Stimulated activated naive B cell treated with anti-CD40 and anti-IgM and Interleukin-4, amounts not matched to agents 10 μg/mL and 1 μg/mL and 100 μg/mL, for 72 hours (primary cell): ENCODE results near the gene USP34.

Experiments used
- ATAC-seq, 2 donors: fragments of 150-1000 bp; cut with Tn5 transposase; replicated peaks; 2 replicates each; pipeline ENCODE4 v1.10.0; 2021; ENCODE audit warnings: moderate library complexity in 1 of 2
- DNase-seq: peaks from one replicate; pipeline ENCODE4 v3.0.0; 2021
- H3K27ac Mint-ChIP-seq: one replicate; pipeline ENCODE4 v1.8.0; 2022; ENCODE audit warnings: mild to moderate bottlenecking, mixed read lengths
- H3K27me3 Mint-ChIP-seq, 2 donors: one replicate each; pipeline ENCODE4 v1.8.0; 2022; ENCODE audit warnings: mixed read lengths in 2 of 2
- H3K36me3 Mint-ChIP-seq, 2 donors: one replicate each; pipeline ENCODE4 v1.8.0; 2022; ENCODE audit warnings: mixed read lengths in 2 of 2, mild to moderate bottlenecking in 1 of 2
- H3K4me1 Mint-ChIP-seq, 2 donors: one replicate each; pipeline ENCODE4 v1.8.0; 2022; ENCODE audit warnings: mixed read lengths in 2 of 2, mild to moderate bottlenecking in 1 of 2
- H3K4me3 Mint-ChIP-seq, 2 donors: one replicate each; pipeline ENCODE4 v1.8.0; 2022; ENCODE audit warnings: mild to moderate bottlenecking in 2 of 2, mixed read lengths in 2 of 2, moderate library complexity in 1 of 2
- H3K9me3 Mint-ChIP-seq, 2 donors: one replicate each; pipeline ENCODE4 v1.8.0; 2022; ENCODE audit warnings: mixed read lengths in 2 of 2, mild to moderate bottlenecking in 1 of 2

USP34 gene

GRCh38 chr2:61328707-61329251 is 142.1 kb downstream of the USP34 start:
- H3K4me1 Mint-ChIP-seq = no peaks in the 10 kb centered on the region
- H3K27ac Mint-ChIP-seq = peak overlapping the region; percentile 68
- ATAC-seq = no peak
- DNase-seq = no peak
- H3K27me3 Mint-ChIP-seq = no peaks in the 10 kb centered on the region
- peaks cover 11 to 33% of the 10 kb centered on the region in 2 donors for H3K36me3 Mint-ChIP-seq
- H3K4me3 Mint-ChIP-seq = no peak overlapping the region
- H3K9me3 Mint-ChIP-seq = no peaks in the 10 kb centered on the region

- no peak for DNase-seq
- no peak overlapping the region for H3K4me3 Mint-ChIP-seq
- H3K27ac Mint-ChIP-seq = no peak overlapping the region
- no peaks in the 10 kb centered on the region for H3K27me3 Mint-ChIP-seq
- H3K36me3 Mint-ChIP-seq = peaks cover 17 to 37% of the 10 kb centered on the region in 2 donors
- no peaks in the 10 kb centered on the region for H3K4me1 Mint-ChIP-seq
- H3K9me3 Mint-ChIP-seq = no peaks in the 10 kb centered on the region
- ATAC-seq = no peak
Measured at GRCh38 chr2:61327173-61327572, 143.7 kb downstream of the USP34 start.

DNA sequence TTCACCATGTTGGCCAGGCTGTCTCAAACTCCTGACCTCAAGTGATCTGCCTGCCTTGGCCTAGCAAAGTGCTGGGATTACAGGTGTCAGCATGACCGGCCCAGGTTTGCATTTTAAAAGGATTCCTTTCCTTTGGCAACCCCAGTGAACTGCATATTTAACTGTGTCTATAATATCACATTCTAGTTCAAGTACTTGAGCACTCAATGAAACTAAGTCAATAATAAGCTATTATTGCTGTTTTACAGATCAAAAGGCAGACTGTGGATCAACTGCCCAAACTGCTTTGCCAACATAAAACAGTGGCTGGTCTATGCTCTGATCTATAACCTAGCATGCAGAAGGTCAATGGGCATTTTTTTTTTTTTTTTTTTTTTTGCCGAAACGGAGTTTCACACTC is 144.5 kb downstream of the USP34 start:
- no peaks in the 10 kb centered on the region for H3K9me3 Mint-ChIP-seq
- no peak overlapping the region for H3K27ac Mint-ChIP-seq
- H3K4me3 Mint-ChIP-seq = no peak overlapping the region
- no peak for DNase-seq
- no peaks in the 10 kb centered on the region for H3K27me3 Mint-ChIP-seq
- ATAC-seq = no peak
- H3K4me1 Mint-ChIP-seq = no peaks in the 10 kb centered on the region
- H3K36me3 Mint-ChIP-seq = peaks cover 20 to 40% of the 10 kb centered on the region in 2 donors

DNA sequence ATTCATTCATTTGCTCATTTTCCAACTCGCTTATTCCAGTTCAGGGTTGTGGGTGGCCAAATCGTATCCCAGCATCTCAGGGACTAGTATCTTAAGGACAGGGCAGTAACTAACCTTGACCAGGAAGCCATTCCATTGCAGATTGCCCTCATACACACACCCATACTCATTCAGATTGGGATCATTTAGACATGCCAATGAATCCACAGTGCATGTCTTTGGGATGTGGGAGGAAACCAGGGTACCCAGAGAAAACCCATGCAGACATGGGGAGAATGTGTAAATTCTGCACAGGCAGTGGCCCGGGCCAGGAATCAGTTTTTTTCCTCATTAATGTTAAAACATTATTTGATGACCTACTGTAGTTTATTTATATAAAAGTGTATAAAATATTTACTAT is 150.7 kb downstream of the USP34 start:
- Mint-ChIP-seq H3K27me3 (no peaks in the 10 kb centered on the region), H3K4me1 (no peaks in the 10 kb centered on the region), H3K36me3 (peaks cover 13 to 20% of the 10 kb centered on the region in 2 donors), H3K9me3 (no peaks in the 10 kb centered on the region), H3K4me3 (no peak overlapping the region), H3K27ac (no peak overlapping the region)
- ATAC-seq = no peak
- DNase-seq = no peak

GRCh38 chr2:61318553-61318952 is 152.3 kb downstream of the USP34 start:
- ATAC-seq (no peak), DNase-seq (no peak)
- Mint-ChIP-seq H3K4me1 (no peaks in the 10 kb centered on the region), H3K27me3 (no peaks in the 10 kb centered on the region), H3K27ac (no peak overlapping the region), H3K36me3 (peaks cover 10 to 22% of the 10 kb centered on the region in 2 donors), H3K9me3 (no peaks in the 10 kb centered on the region), H3K4me3 (no peak overlapping the region)

- no peak overlapping the region for H3K4me3 Mint-ChIP-seq
- DNase-seq = no peak
- H3K4me1 Mint-ChIP-seq = peaks cover 0 to 5% of the 10 kb centered on the region in 2 donors
- no peaks in the 10 kb centered on the region for H3K27me3 Mint-ChIP-seq
- H3K36me3 Mint-ChIP-seq = peaks cover 19 to 43% of the 10 kb centered on the region in 2 donors
- no peak overlapping the region for H3K27ac Mint-ChIP-seq
- ATAC-seq = no peak
- no peaks in the 10 kb centered on the region for H3K9me3 Mint-ChIP-seq
Measured at GRCh38 chr2:61295981-61296380, 174.9 kb downstream of the USP34 start.

DNA sequence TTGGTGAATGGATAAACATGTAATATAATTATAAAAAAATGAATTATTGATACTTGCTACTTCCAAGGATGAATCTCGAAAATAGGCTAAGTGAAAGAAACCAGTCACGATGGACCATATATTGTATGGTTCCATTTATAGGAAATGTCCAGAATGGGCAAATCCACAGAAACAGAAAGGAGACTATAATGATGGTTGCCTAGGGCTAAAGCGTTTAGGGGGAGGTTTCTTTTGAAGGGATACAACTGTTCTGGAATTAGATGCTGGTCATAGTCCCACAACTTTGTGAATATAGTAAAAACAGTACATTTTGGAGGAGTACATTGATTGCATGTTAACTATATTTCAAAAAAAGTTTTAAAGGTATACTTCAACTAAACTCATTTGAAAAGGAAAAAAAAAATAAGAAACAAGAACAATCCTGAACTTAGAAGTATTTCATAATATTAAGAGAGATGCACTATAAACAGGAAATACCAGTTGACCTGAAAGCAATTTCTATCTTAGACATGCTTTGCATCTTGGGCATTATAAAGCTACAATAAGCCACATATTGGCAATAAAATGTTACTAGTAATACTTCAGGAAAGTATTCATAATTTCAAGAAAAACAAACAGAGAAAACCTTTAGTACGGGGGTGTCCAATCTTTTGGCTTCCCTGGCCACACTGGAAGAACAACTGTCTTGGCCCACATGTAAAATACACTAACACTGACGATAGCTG is 178.9 kb downstream of the USP34 start:
- Mint-ChIP-seq H3K36me3 (peaks cover 20 to 54% of the 10 kb centered on the region in 2 donors), H3K9me3 (no peaks in the 10 kb centered on the region), H3K4me3 (no peak overlapping the region), H3K27me3 (no peaks in the 10 kb centered on the region), H3K4me1 (peaks cover 0 to 5% of the 10 kb centered on the region in 2 donors), H3K27ac (no peak overlapping the region)
- DNase-seq (no peak), ATAC-seq (no peak)

GRCh38 chr2:61288070-61288841 is 182.6 kb downstream of the USP34 start:
- no peak for ATAC-seq
- H3K36me3 Mint-ChIP-seq = peaks cover 24 to 44% of the 10 kb centered on the region in 2 donors
- no peaks in the 10 kb centered on the region for H3K9me3 Mint-ChIP-seq
- no peaks in the 10 kb centered on the region for H3K27me3 Mint-ChIP-seq
- H3K4me1 Mint-ChIP-seq = peaks cover 0 to 5% of the 10 kb centered on the region in 2 donors
- no peak for DNase-seq
- no peak overlapping the region for H3K27ac Mint-ChIP-seq
- H3K4me3 Mint-ChIP-seq = no peak overlapping the region

DNA sequence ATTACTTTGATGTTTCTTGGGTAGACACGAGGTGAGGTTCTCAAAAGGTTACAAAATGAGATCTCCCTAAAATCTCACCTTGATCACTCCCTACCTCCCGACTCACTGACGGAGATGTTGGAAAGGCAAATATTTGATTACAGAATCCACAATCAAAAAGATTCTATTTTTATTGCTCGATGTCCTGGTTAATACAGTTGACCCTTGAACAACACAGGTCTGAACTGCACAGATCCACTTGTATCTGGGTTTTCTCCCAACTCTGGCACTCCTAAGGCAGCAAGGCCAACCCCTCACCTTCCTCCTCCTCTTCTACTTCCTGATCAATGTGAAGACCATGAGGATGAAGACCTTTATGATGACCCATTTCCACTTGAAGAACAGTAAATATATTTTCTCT is 183.6 kb downstream of the USP34 start:
- no peak for ATAC-seq
- Mint-ChIP-seq H3K9me3 (no peaks in the 10 kb centered on the region), H3K36me3 (peaks cover 21 to 43% of the 10 kb centered on the region in 2 donors), H3K4me3 (no peak overlapping the region), H3K4me1 (peaks cover 0 to 5% of the 10 kb centered on the region in 2 donors), H3K27ac (no peak overlapping the region), H3K27me3 (no peaks in the 10 kb centered on the region)
- no peak for DNase-seq

GRCh38 chr2:61283443-61284160 is 187.3 kb downstream of the USP34 start:
- no peak overlapping the region for H3K4me3 Mint-ChIP-seq
- no peaks in the 10 kb centered on the region for H3K9me3 Mint-ChIP-seq
- peak overlapping the region; percentile 17 for H3K27ac Mint-ChIP-seq
- no peak for ATAC-seq
- peaks cover 16 to 29% of the 10 kb centered on the region in 2 donors for H3K36me3 Mint-ChIP-seq
- no peaks in the 10 kb centered on the region for H3K4me1 Mint-ChIP-seq
- DNase-seq = no peak
- no peaks in the 10 kb centered on the region for H3K27me3 Mint-ChIP-seq

DNA sequence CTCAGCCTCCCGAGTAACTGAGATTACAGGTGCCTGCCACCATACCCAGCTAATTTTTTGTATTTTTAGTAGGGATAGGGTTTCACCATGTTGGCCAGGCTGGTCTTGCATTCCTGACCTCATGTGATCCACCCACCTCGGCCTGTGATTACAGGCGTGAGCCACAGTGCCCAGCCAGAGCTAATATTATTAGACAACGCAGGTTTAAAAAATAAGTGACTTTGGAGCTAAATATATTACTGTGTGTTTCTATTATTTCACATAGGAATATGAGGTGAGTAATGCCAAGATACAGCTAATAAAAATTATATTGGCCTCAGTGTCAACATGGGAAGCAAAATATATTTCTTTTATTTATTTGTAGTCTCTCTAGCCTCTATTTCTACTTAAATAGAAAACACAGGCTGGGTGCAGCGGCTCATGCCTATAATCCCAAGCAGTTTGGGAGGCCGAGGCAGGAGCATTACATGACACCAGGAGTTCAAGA is 188.7 kb downstream of the USP34 start:
- ATAC-seq (no peak), DNase-seq (no peak)
- Mint-ChIP-seq H3K27ac (no peak overlapping the region), H3K9me3 (no peaks in the 10 kb centered on the region), H3K36me3 (peaks cover 16 to 29% of the 10 kb centered on the region in 2 donors), H3K27me3 (no peaks in the 10 kb centered on the region), H3K4me1 (no peaks in the 10 kb centered on the region), H3K4me3 (no peak overlapping the region)

DNA sequence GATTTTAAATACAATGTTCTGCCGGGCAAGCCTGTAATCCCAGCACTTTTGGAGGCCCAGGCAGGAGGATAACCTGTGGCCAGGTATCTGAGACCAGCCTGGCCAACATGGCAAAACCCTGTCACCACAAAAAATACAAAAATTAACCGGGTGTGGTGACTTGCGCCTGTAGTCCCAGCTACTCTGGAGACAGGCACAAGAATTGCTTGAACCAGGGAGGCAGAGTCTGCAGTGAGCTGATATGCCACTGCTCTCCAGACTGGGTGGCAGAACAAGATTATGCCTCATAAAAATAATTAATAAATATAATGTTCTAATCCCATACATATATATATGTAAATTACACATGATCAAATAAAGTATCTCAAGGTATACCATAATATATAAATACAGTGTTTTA is 189.6 kb downstream of the USP34 start:
- Mint-ChIP-seq H3K36me3 (peaks cover 17 to 31% of the 10 kb centered on the region in 2 donors), H3K27ac (no peak overlapping the region), H3K27me3 (no peaks in the 10 kb centered on the region), H3K4me1 (no peaks in the 10 kb centered on the region), H3K4me3 (no peak overlapping the region), H3K9me3 (no peaks in the 10 kb centered on the region)
- DNase-seq (no peak), ATAC-seq (no peak)

GRCh38 chr2:61277756-61278155 is 193.1 kb downstream of the USP34 start:
- DNase-seq (no peak), ATAC-seq (no peak)
- H3K36me3 Mint-ChIP-seq = peaks cover 12 to 30% of the 10 kb centered on the region in 2 donors
- H3K27me3 Mint-ChIP-seq = no peaks in the 10 kb centered on the region
- no peak overlapping the region for H3K4me3 Mint-ChIP-seq
- H3K9me3 Mint-ChIP-seq = no peaks in the 10 kb centered on the region
- H3K4me1 Mint-ChIP-seq = no peaks in the 10 kb centered on the region
- H3K27ac Mint-ChIP-seq = peak overlapping the region; percentile 56

DNA sequence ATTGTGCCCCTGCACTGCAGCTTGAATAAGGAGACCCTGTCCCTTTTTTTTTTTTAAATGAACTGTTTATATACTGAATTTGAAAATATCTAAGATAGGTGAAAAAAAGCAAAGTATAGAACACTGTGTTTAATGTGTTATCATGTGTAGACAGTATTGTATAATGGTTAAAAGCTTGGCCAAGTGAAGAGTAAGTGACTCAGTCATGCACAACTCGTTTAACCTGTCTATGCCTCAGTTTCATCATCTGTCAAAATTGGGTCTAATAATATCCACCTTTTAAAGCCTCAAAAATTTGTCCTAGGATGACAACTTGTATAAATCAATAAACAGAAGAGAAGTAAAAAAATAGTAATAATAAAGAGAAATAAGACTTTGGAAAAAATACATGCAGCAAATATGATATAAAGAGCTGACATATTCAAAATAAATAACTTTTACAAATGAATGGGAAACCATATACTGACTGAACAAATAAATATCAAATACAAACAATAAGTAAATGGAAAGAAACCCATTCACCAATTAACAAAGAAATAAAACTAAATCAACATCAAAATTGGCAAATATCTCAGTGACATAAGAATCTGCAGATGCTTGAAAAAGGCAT is 195.2 kb downstream of the USP34 start:
- H3K4me1 Mint-ChIP-seq = no peaks in the 10 kb centered on the region
- no peak for ATAC-seq
- H3K4me3 Mint-ChIP-seq = no peak overlapping the region
- no peak for DNase-seq
- H3K27me3 Mint-ChIP-seq = no peaks in the 10 kb centered on the region
- H3K27ac Mint-ChIP-seq = no peak overlapping the region
- H3K9me3 Mint-ChIP-seq = no peaks in the 10 kb centered on the region
- peaks cover 19 to 35% of the 10 kb centered on the region in 2 donors for H3K36me3 Mint-ChIP-seq
